ENCODE results near the gene SMARCC2.

Gene SMARCC2

GRCh38 chr12:56221757-56222530 is 32.7 kb upstream of the SMARCC2 start, which contains the start of gene RNF41:
TSS of gene RNF41 (minus strand) at chr12:56221922. CDS start at chr12:56214047, 7,875 bp downstream.
- peak; percentile 87 for FAIRE-seq

GRCh38 chr12:56221232-56221756 is 32.0 kb upstream of the SMARCC2 start:
- no peak for FAIRE-seq
- no peak for TF ChIP-seq POLR2A (IDR thresholded peaks at IDR 0.05; ENCODE audit: low read depth, low read length)

More at GRCh38 chr12:56221757-56222530, 32.7 kb upstream of the SMARCC2 start, which contains the start of gene RNF41:
- TF ChIP-seq POLR2A (IDR thresholded peaks at IDR 0.05; ENCODE audit: low read depth, low read length), result peak; percentile 80
- DNase-seq (ENCODE audit: insufficient read length, low spot score), result peak; percentile 96

GRCh38 chr12:56220611-56221231 is 31.4 kb upstream of the SMARCC2 start:
- no peak for TF ChIP-seq POLR2A (IDR thresholded peaks at IDR 0.05; ENCODE audit: low read depth, low read length)
- no peak for FAIRE-seq
- no peak for DNase-seq (ENCODE audit: insufficient read length, low spot score)

More at GRCh38 chr12:56221232-56221756, 32.0 kb upstream of the SMARCC2 start:
- DNase-seq (ENCODE audit: insufficient read length, low spot score), result peak; percentile 59

- no peak for TF ChIP-seq POLR2A (IDR thresholded peaks at IDR 0.05; ENCODE audit: low read depth, low read length)
- DNase-seq (ENCODE audit: insufficient read length, low spot score) (no peak), FAIRE-seq (no peak)
Measured at GRCh38 chr12:56219840-56220239, 30.6 kb upstream of the SMARCC2 start.

- DNase-seq (ENCODE audit: insufficient read length, low spot score) (no peak), FAIRE-seq (no peak)
- no peak for TF ChIP-seq POLR2A (IDR thresholded peaks at IDR 0.05; ENCODE audit: low read depth, low read length)
Measured at GRCh38 chr12:56216461-56216860, 27.2 kb upstream of the SMARCC2 start.

GRCh38 chr12:56213878-56214277 is 24.6 kb upstream of the SMARCC2 start:
- TF ChIP-seq POLR2A (IDR thresholded peaks at IDR 0.05; ENCODE audit: low read depth, low read length), result no peak
- no peak for FAIRE-seq
- DNase-seq (ENCODE audit: insufficient read length, low spot score), result no peak

GRCh38 chr12:56212361-56212760 is 23.1 kb upstream of the SMARCC2 start:
- TF ChIP-seq POLR2A (IDR thresholded peaks at IDR 0.05; ENCODE audit: low read depth, low read length), result no peak
- FAIRE-seq (no peak), DNase-seq (ENCODE audit: insufficient read length, low spot score) (no peak)

- no peak for TF ChIP-seq POLR2A (IDR thresholded peaks at IDR 0.05; ENCODE audit: low read depth, low read length)
- FAIRE-seq (no peak), DNase-seq (ENCODE audit: insufficient read length, low spot score) (no peak)
Measured at GRCh38 chr12:56208006-56208405, 18.7 kb upstream of the SMARCC2 start.

- no peak for TF ChIP-seq POLR2A (IDR thresholded peaks at IDR 0.05; ENCODE audit: low read depth, low read length)
- FAIRE-seq (no peak), DNase-seq (ENCODE audit: insufficient read length, low spot score) (no peak)
Measured at GRCh38 chr12:56206452-56207166, 17.3 kb upstream of the SMARCC2 start.

- no peak for TF ChIP-seq POLR2A (IDR thresholded peaks at IDR 0.05; ENCODE audit: low read depth, low read length)
- DNase-seq (ENCODE audit: insufficient read length, low spot score), result no peak
- FAIRE-seq, result no peak
Measured at GRCh38 chr12:56205445-56205844, 16.2 kb upstream of the SMARCC2 start.

- DNase-seq (ENCODE audit: insufficient read length, low spot score) (no peak), FAIRE-seq (no peak)
- no peak for TF ChIP-seq POLR2A (IDR thresholded peaks at IDR 0.05; ENCODE audit: low read depth, low read length)
Measured at GRCh38 chr12:56204275-56204674, 15.0 kb upstream of the SMARCC2 start.

- FAIRE-seq (no peak), DNase-seq (ENCODE audit: insufficient read length, low spot score) (no peak)
- no peak for TF ChIP-seq POLR2A (IDR thresholded peaks at IDR 0.05; ENCODE audit: low read depth, low read length)
Measured at GRCh38 chr12:56202838-56203237, 13.6 kb upstream of the SMARCC2 start.

GRCh38 chr12:56202366-56202765 is 13.1 kb upstream of the SMARCC2 start:
- FAIRE-seq, result no peak

GRCh38 chr12:56198836-56199235 is 9.6 kb upstream of the SMARCC2 start:
- FAIRE-seq, result no peak
- DNase-seq (ENCODE audit: insufficient read length, low spot score), result no peak
- no peak for TF ChIP-seq POLR2A (IDR thresholded peaks at IDR 0.05; ENCODE audit: low read depth, low read length)

More at GRCh38 chr12:56202366-56202765, 13.1 kb upstream of the SMARCC2 start:
- DNase-seq (ENCODE audit: insufficient read length, low spot score), result no peak
- no peak for TF ChIP-seq POLR2A (IDR thresholded peaks at IDR 0.05; ENCODE audit: low read depth, low read length)
